Stimulated activated effector memory CD8-positive, alpha-beta T cell treated with anti-CD3 and anti-CD28 coated beads, Interleukin-12 subunit alpha, Interleukin-12 subunit beta, amount 100 ng/mL, for 72 hours (primary cell): ENCODE measurements around the gene MCF2L2.
"Not testable (repeated sequence)": the region's sequence is repeated elsewhere in the genome, so short reads cannot be mapped to it uniquely, and the experiment has no call there.

Experiments
- ATAC-seq: fragments of 150-1000 bp; cut with Tn5 transposase; 2 replicates; pipeline ENCODE4 v1.10.0; 2021
- DNase-seq, 2 donors: peaks; one replicate each; pipeline ENCODE4 v3.0.0; 2021 to 2022; ENCODE audit warnings: low spot score in 2 of 2
- H3K27ac Mint-ChIP-seq: one replicate; pipeline ENCODE4 v1.8.0; 2022; ENCODE audit warnings: mild to moderate bottlenecking, mixed read lengths
- H3K36me3 Mint-ChIP-seq: one replicate; pipeline ENCODE4 v1.8.0; 2022; ENCODE audit warnings: mild to moderate bottlenecking, mixed read lengths
- H3K4me1 Mint-ChIP-seq: one replicate; pipeline ENCODE4 v1.8.0; 2022; ENCODE audit warnings: mixed read lengths
- H3K4me3 Mint-ChIP-seq: one replicate; pipeline ENCODE4 v1.8.0; 2022; ENCODE audit warnings: mild to moderate bottlenecking, mixed read lengths
- H3K9me3 Mint-ChIP-seq: one replicate; pipeline ENCODE4 v1.8.0; 2022; ENCODE audit warnings: mixed read lengths

Gene MCF2L2

GRCh38 chr3:183428447-183429211 lies at the start of gene MCF2L2:
MCF2L2 (minus strand) TSS chr3:183428619; CDS start chr3:183427977, 642 bp downstream.
- H3K9me3 Mint-ChIP-seq: no peaks in the 10 kb centered on the region
- H3K27ac Mint-ChIP-seq: peak within 1 kb of the TSS; percentile 18
- H3K36me3 Mint-ChIP-seq: no peaks in the 10 kb centered on the region
- H3K4me1 Mint-ChIP-seq: peaks cover 56% of the 10 kb centered on the region
- peak; percentile 67 to 89 for DNase-seq
- peak within 1 kb of the TSS; percentile 78 for H3K4me3 Mint-ChIP-seq
- peak; percentile 91 for ATAC-seq

- Mint-ChIP-seq H3K36me3 (no peaks in the 10 kb centered on the region), H3K4me1 (peaks cover 13% of the 10 kb centered on the region), H3K27ac (no peak overlapping the region), H3K9me3 (no peaks in the 10 kb centered on the region), H3K4me3 (no peak overlapping the region)
- no peak for ATAC-seq
- DNase-seq: no peak
Measured at GRCh38 chr3:183477801-183478456, 49.5 kb upstream of the MCF2L2 start.

- DNase-seq, H3K9me3 Mint-ChIP-seq, ATAC-seq, H3K27ac Mint-ChIP-seq, H3K4me1 Mint-ChIP-seq, H3K36me3 Mint-ChIP-seq, H3K4me3 Mint-ChIP-seq: not testable (repeated sequence)
Measured at GRCh38 chr3:183475764-183476162, 47.3 kb upstream of the MCF2L2 start.

GRCh38 chr3:183475016-183475763 lies 46.8 kb upstream of the MCF2L2 start:
- DNase-seq: peak in 1 of 2 donors; percentile 20
- Mint-ChIP-seq H3K27ac (no peak overlapping the region), H3K4me1 (peaks cover 5% of the 10 kb centered on the region), H3K9me3 (no peaks in the 10 kb centered on the region), H3K36me3 (no peaks in the 10 kb centered on the region), H3K4me3 (no peak overlapping the region)
- no peak for ATAC-seq

- no peak overlapping the region for H3K4me3 Mint-ChIP-seq
- H3K4me1 Mint-ChIP-seq: peaks cover 11% of the 10 kb centered on the region
- ATAC-seq (no peak), DNase-seq (no peak)
- H3K36me3 Mint-ChIP-seq: peaks cover 6% of the 10 kb centered on the region
- H3K27ac Mint-ChIP-seq: no peak overlapping the region
- H3K9me3 Mint-ChIP-seq: no peaks in the 10 kb centered on the region
Measured at GRCh38 chr3:183473969-183474368, 45.5 kb upstream of the MCF2L2 start.

- DNase-seq (peak in 1 of 2 donors; percentile 42), ATAC-seq (no peak)
- peaks cover 6% of the 10 kb centered on the region for H3K36me3 Mint-ChIP-seq
- H3K27ac Mint-ChIP-seq: no peak overlapping the region
- no peak overlapping the region for H3K4me3 Mint-ChIP-seq
- peaks cover 22% of the 10 kb centered on the region for H3K4me1 Mint-ChIP-seq
- H3K9me3 Mint-ChIP-seq: no peaks in the 10 kb centered on the region
Measured at GRCh38 chr3:183472155-183472554, 43.7 kb upstream of the MCF2L2 start.

GRCh38 chr3:183468424-183468823 lies 40.0 kb upstream of the MCF2L2 start:
- H3K27ac Mint-ChIP-seq: peak overlapping the region; percentile 87
- H3K9me3 Mint-ChIP-seq: no peaks in the 10 kb centered on the region
- ATAC-seq (peak; percentile 90), DNase-seq (no peak)
- peaks cover 6% of the 10 kb centered on the region for H3K36me3 Mint-ChIP-seq
- H3K4me1 Mint-ChIP-seq: peaks cover 22% of the 10 kb centered on the region
- H3K4me3 Mint-ChIP-seq: peak overlapping the region; percentile 52

GRCh38 chr3:183466575-183466974 lies 38.2 kb upstream of the MCF2L2 start:
- H3K9me3 Mint-ChIP-seq: no peaks in the 10 kb centered on the region
- DNase-seq (peak in 1 of 2 donors; percentile 32), ATAC-seq (no peak)
- no peak overlapping the region for H3K27ac Mint-ChIP-seq
- no peak overlapping the region for H3K4me3 Mint-ChIP-seq
- peaks cover 22% of the 10 kb centered on the region for H3K4me1 Mint-ChIP-seq
- H3K36me3 Mint-ChIP-seq: peaks cover 6% of the 10 kb centered on the region

GRCh38 chr3:183465710-183466109 lies 37.3 kb upstream of the MCF2L2 start:
- H3K36me3 Mint-ChIP-seq, H3K9me3 Mint-ChIP-seq, H3K27ac Mint-ChIP-seq, H3K4me3 Mint-ChIP-seq, ATAC-seq: not testable (repeated sequence)
- peak in 1 of 2 donors; percentile 12 for DNase-seq
- peaks cover 22% of the 10 kb centered on the region for H3K4me1 Mint-ChIP-seq

- H3K9me3 Mint-ChIP-seq: no peaks in the 10 kb centered on the region
- DNase-seq: no peak
- peaks cover 17% of the 10 kb centered on the region for H3K4me1 Mint-ChIP-seq
- H3K36me3 Mint-ChIP-seq: peaks cover 5% of the 10 kb centered on the region
- no peak overlapping the region for H3K27ac Mint-ChIP-seq
- ATAC-seq: no peak
- no peak overlapping the region for H3K4me3 Mint-ChIP-seq
Measured at GRCh38 chr3:183464480-183464879, 36.1 kb upstream of the MCF2L2 start.

GRCh38 chr3:183460081-183461055 lies 31.9 kb upstream of the MCF2L2 start:
- ATAC-seq (no peak), DNase-seq (peak in 1 of 2 donors; percentile 20)
- H3K9me3 Mint-ChIP-seq: no peaks in the 10 kb centered on the region
- H3K4me1 Mint-ChIP-seq: no peaks in the 10 kb centered on the region
- no peak overlapping the region for H3K27ac Mint-ChIP-seq
- peaks cover 1% of the 10 kb centered on the region for H3K36me3 Mint-ChIP-seq
- no peak overlapping the region for H3K4me3 Mint-ChIP-seq

GRCh38 chr3:183455089-183455488 lies 26.7 kb upstream of the MCF2L2 start:
- peaks cover 14% of the 10 kb centered on the region for H3K36me3 Mint-ChIP-seq
- no peak overlapping the region for H3K4me3 Mint-ChIP-seq
- H3K9me3 Mint-ChIP-seq: no peaks in the 10 kb centered on the region
- no peaks in the 10 kb centered on the region for H3K4me1 Mint-ChIP-seq
- no peak overlapping the region for H3K27ac Mint-ChIP-seq
- ATAC-seq (no peak), DNase-seq (no peak)

GRCh38 chr3:183454064-183454463 lies 25.6 kb upstream of the MCF2L2 start:
- peaks cover 14% of the 10 kb centered on the region for H3K36me3 Mint-ChIP-seq
- no peak for ATAC-seq
- peaks cover under 1% of the 10 kb centered on the region for H3K4me1 Mint-ChIP-seq
- H3K9me3 Mint-ChIP-seq: no peaks in the 10 kb centered on the region
- H3K27ac Mint-ChIP-seq: no peak overlapping the region
- no peak overlapping the region for H3K4me3 Mint-ChIP-seq
- no peak for DNase-seq

GRCh38 chr3:183449791-183450190 lies 21.4 kb upstream of the MCF2L2 start:
- DNase-seq: no peak
- Mint-ChIP-seq H3K27ac (no peak overlapping the region), H3K36me3 (peaks cover 12% of the 10 kb centered on the region), H3K4me3 (no peak overlapping the region), H3K4me1 (peaks cover 14% of the 10 kb centered on the region), H3K9me3 (no peaks in the 10 kb centered on the region)
- ATAC-seq: no peak
